Activated naive CD8-positive, alpha-beta T cell (primary cell): ENCODE results near the gene LGR4.
"Not testable (repeated sequence)": the region's sequence is repeated elsewhere in the genome, so short reads cannot be mapped to it uniquely, and the experiment has no call there.

ENCODE experiments used
- H3K27ac Mint-ChIP-seq: one replicate; pipeline ENCODE4 v1.8.0; 2021; ENCODE audit warnings: mixed read lengths
- H3K27me3 Mint-ChIP-seq: one replicate; pipeline ENCODE4 v1.8.0; 2021; ENCODE audit warnings: mixed read lengths
- H3K36me3 Mint-ChIP-seq: one replicate; pipeline ENCODE4 v1.8.0; 2021; ENCODE audit warnings: mixed read lengths
- H3K4me1 Mint-ChIP-seq: one replicate; pipeline ENCODE4 v1.8.0; 2021; ENCODE audit warnings: low read depth, mixed read lengths
- H3K4me3 Mint-ChIP-seq: one replicate; pipeline ENCODE4 v1.8.0; 2021; ENCODE audit warnings: mild to moderate bottlenecking, mixed read lengths
- H3K9me3 Mint-ChIP-seq: one replicate; pipeline ENCODE4 v1.8.0; 2021; ENCODE audit warnings: low read depth, mixed read lengths

The LGR4 gene

GRCh38 chr11:27327064-27327463 is 145.5 kb downstream of the LGR4 start:
- not testable (repeated sequence) for H3K4me3 Mint-ChIP-seq, H3K36me3 Mint-ChIP-seq, H3K9me3 Mint-ChIP-seq, H3K27ac Mint-ChIP-seq, H3K27me3 Mint-ChIP-seq, H3K4me1 Mint-ChIP-seq

- not testable (repeated sequence) for H3K4me1 Mint-ChIP-seq, H3K27me3 Mint-ChIP-seq, H3K27ac Mint-ChIP-seq, H3K36me3 Mint-ChIP-seq, H3K4me3 Mint-ChIP-seq, H3K9me3 Mint-ChIP-seq
Measured at GRCh38 chr11:27322196-27322595, 150.4 kb downstream of the LGR4 start.

- H3K4me1 Mint-ChIP-seq, H3K27ac Mint-ChIP-seq, H3K4me3 Mint-ChIP-seq, H3K27me3 Mint-ChIP-seq, H3K9me3 Mint-ChIP-seq, H3K36me3 Mint-ChIP-seq: not testable (repeated sequence)
Measured at GRCh38 chr11:27321340-27321739, 151.2 kb downstream of the LGR4 start.

- Mint-ChIP-seq H3K4me1 (no peaks in the 10 kb centered on the region), H3K4me3 (no peak overlapping the region), H3K27me3 (peaks cover 4% of the 10 kb centered on the region), H3K9me3 (no peaks in the 10 kb centered on the region), H3K27ac (no peak overlapping the region), H3K36me3 (no peaks in the 10 kb centered on the region)
Measured at GRCh38 chr11:27319072-27319471, 153.5 kb downstream of the LGR4 start.

- H3K27ac Mint-ChIP-seq, result no peak overlapping the region
- H3K36me3 Mint-ChIP-seq, result no peaks in the 10 kb centered on the region
- no peaks in the 10 kb centered on the region for H3K9me3 Mint-ChIP-seq
- peaks cover 5% of the 10 kb centered on the region for H3K27me3 Mint-ChIP-seq
- no peak overlapping the region for H3K4me3 Mint-ChIP-seq
- H3K4me1 Mint-ChIP-seq, result no peaks in the 10 kb centered on the region
Measured at GRCh38 chr11:27317751-27318150, 154.8 kb downstream of the LGR4 start.
